ENCODE measurements around the gene CIAO2B.

CIAO2B gene

GRCh38 chr16:66882702-66883101 is 51.5 kb downstream of the CIAO2B start:
- H3K27ac ChIP-seq: no peak overlapping the region
- no peak for TF ChIP-seq CTCF (conservative IDR thresholded peaks at IDR 0.05; ENCODE audit: low read depth)
- DNase-seq (ENCODE audit: low spot score): no peak
- ChIA-PET POLR2A (ENCODE audit: low non-redundant PET) (no interaction called here), CTCF (interaction anchor here (0.9 to 2.4 kb wide), 2 partner anchors 10 to 13 kb away, joined by 4 to 14 read pairs; no protein-coding TSS in a partner anchor)

Measured in RWPE1 (cell line).